A549 treated with dexamethasone at 1 μM for 4 hours (cell line): ENCODE measurements around the gene ATAD3A. TPM values are rescaled to one million over a fixed set of nuclear protein-coding genes. Genes with fewer than 3 reads are reported as not detected.

Experiments
- total RNA-seq: library from RNA; stranded (reverse); fragments of 200-300 nt; extraction: Qiagen RNA extraction; gene quantifications from 5 replicates; pipeline ENCODE4 v1.2.3, GENCODE V29; 2022

Gene ATAD3A
- 25.4 to 40.1 TPM (median 36.8 TPM) in 5 replicates for total RNA-seq

DNA sequence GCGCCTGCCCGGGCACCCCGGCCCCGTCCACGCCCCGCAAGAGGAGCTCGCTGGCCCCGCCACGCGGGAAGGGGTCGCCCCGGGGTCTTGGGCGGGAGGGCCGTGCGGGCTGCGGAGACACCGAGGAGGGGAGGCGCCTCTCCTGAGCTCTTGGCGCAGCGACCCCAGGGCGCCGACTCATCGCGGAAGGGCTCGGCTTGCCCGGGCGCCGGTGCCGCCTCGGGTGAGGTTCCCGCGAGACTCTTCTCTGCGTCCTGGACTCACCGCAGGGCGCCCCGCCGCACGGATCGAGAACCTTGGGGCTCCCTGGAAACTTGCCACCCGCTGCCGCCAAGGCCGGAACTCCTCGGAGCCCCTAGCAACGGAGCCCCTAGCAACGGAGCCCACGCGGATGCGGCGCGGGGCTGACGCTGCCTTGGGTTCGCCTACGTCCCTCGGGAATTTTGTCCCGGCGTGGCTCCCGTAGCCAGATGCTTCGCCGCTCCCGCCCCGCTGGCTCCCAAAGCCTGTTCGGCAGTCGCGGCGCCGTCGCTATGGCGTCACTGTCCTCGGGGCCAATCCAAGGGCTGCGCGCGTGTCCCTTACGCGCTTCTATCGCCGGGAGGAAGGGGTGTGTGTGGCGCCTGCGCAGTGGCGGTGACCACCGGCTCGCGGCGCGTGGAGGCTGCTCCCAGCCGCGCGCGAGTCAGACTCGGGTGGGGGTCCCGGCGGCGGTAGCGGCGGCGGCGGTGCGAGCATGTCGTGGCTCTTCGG lies at the start of gene ATAD3A:
TSS of gene ATAD3A (plus strand) at position 630 of the 753 bp plus-strand sequence. CDS start at position 737, 107 bp downstream.

DNA sequence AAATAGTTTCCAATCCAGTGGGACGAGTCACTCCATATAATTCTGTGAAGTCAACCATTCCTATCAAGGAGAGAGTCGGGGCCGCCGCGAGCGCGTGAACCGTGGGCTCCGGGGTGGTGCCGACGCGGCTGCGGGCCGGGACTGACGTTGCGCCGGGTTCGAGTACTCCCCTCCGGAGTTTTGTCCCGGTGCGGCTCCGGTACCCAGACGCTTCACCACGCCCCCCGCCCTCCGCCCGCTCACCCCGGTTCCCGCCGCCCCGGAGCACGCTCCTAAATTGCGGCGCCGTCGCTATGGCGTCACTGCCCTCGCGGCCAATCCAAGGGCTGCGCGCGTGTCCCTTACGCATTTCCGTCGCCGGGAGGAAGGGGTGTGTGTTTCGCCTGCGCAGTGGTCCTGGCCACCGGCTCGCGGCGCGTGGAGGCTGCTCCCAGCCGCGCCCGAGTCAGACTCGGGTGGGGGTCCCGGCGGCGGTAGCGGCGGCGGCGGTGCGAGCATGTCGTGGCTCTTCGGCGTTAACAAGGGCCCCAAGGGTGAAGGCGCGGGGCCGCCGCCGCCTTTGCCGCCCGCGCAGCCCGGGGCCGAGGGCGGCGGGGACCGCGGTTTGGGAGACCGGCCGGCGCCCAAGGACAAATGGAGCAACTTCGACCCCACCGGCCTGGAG lies 40.4 kb upstream of the ATAD3A start, which contains the start of gene ATAD3B:
TSS of gene ATAD3B (plus strand) at position 377 of the 664 bp plus-strand sequence. CDS start at position 497, 120 bp downstream.

DNA sequence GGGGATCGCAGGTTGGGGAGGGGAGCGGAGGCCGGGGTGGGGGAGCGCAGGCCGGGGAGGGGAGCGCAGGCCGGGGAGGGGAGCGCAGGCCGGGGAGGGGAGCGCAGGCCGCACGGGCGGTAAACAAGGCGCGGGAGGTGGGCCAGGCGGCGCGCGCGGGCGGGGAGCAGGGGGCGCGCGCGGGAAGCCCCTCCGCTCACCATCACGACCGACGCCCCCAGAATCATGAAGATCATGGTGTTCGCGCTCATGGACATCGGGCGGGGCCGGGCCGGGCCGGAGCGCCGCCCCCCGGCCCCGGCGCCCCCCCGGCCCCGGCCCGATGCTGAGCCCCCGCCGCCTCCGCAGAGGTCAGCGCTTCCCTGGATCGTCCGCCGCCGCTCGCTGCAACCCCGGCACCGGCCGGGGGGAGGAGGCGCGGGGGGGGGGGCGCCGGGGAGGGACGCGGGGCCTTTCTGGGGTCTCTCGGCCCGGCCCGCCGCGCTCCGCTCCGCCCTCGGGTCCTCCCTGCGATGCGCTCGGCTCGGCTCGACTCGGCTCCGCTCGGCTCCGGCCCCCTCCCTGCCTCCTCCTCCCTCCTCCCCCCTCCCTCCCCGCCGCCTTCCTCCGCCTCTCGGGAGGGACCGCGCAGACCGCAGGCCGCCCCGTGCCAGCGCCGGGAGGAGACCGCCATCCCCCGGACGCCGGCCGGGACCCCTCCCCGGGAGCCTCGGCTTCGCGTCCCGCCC lies 28.3 kb downstream of the ATAD3A start, which contains the start of gene TMEM240:
TSS of gene TMEM240 (minus strand) at position 535 of the 728 bp plus-strand sequence. CDS start at position 257, 278 bp downstream.

DNA sequence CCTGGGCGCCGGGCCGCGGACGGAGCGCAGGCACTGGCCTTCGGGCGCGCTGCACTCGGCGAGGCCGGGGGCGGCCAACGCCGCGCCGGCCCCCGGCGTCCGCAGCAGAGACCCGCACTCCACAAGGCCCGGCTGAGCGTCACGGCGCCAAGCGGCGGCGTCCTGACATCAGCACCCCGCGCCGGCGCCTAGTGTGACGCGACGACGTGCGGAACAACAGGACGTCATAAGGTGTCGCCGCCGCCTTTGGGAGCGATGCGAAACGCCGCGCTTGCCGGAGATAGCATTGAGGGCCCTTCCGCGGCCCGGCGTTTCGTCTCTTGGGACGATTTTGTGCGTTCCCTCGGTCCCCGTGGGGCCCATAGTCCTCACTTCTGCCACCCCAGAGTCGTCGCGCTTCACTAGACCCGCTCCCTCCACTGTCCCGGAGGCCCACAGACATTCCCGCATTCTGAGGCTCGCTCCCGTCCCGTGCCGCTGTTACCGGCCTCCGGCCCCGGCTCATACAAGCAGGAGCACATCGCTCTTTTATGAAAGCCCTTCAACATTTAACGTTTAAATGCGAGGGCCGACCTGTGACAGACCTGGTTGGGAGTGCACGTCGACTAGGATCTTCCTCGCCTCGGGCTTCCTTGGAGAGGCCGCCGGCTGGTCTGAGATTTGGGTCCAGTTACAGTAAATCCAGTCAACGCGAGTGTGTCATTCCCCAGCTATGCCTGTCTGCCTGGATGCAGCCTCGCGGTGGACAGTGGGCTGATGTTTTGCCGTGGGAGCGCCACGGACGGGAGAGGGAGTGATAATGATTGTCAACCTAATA lies 63.0 kb downstream of the ATAD3A start, which contains the start of gene SSU72:
TSS of gene SSU72 (minus strand) at position 143 of the 817 bp plus-strand sequence. CDS start 306 bp downstream, outside the sequence.

Other genes starting within 250 kb of the ATAD3A start
- 37.3 to 49.1 TPM (median 46.4 TPM) in 5 replicates for gene UBE2J2, start 238.3 kb upstream of the ATAD3A start, total RNA-seq
- 0.89 to 1.4 TPM (median 1.1 TPM) in 5 replicates for gene SCNN1D, start 231.7 kb upstream of the ATAD3A start, total RNA-seq
- gene ACAP3, start 204.2 kb upstream of the ATAD3A start, total RNA-seq, result 5.8 to 17.5 TPM (median 13.1 TPM) in 5 replicates
- 12.1 to 23.7 TPM (median 21.1 TPM) in 5 replicates for gene PUSL1, start 203.6 kb upstream of the ATAD3A start, total RNA-seq
- 45.7 to 59.9 TPM (median 58.4 TPM) in 5 replicates for gene INTS11, start 187.5 kb upstream of the ATAD3A start, total RNA-seq
- 16.0 to 25.5 TPM (median 24.1 TPM) in 5 replicates for gene CPTP, start 187.4 kb upstream of the ATAD3A start, total RNA-seq
- 0.12 to 0.21 TPM (median 0.17 TPM) in 5 replicates for gene TAS1R3, start 180.9 kb upstream of the ATAD3A start, total RNA-seq
- 35.7 to 69.6 TPM (median 67.1 TPM) in 5 replicates for gene DVL1, start 162.7 kb upstream of the ATAD3A start, total RNA-seq
- gene MXRA8, start 153.6 kb upstream of the ATAD3A start, total RNA-seq, result 0.07 to 0.29 TPM (median 0.12 TPM) in 4 of 5 replicates, not detected in the other
- 116 to 165 TPM (median 153 TPM) in 5 replicates for gene AURKAIP1, start 137.0 kb upstream of the ATAD3A start, total RNA-seq
- gene CCNL2, start 112.8 kb upstream of the ATAD3A start, total RNA-seq, result 29.8 to 55.4 TPM (median 47.5 TPM) in 5 replicates
- gene MRPL20, start 104.9 kb upstream of the ATAD3A start, total RNA-seq, result 122 to 160 TPM (median 123 TPM) in 5 replicates
- 0.05 TPM in 1 of 5 replicates, not detected in the others for gene ANKRD65, start 90.9 kb upstream of the ATAD3A start, total RNA-seq
- gene VWA1, start 76.5 kb upstream of the ATAD3A start, total RNA-seq, result 4.2 to 13.3 TPM (median 12.5 TPM) in 5 replicates
- not detected in 5 replicates for gene ATAD3C, start 62.5 kb upstream of the ATAD3A start, total RNA-seq
- 1.7 to 3.2 TPM (median 2.8 TPM) in 5 replicates for gene ATAD3B, start 40.4 kb upstream of the ATAD3A start, total RNA-seq
- 0.20 to 0.52 TPM (median 0.37 TPM) in 5 replicates for gene TMEM240, start 28.5 kb downstream of the ATAD3A start, total RNA-seq
- 89.6 to 116 TPM (median 106 TPM) in 5 replicates for gene SSU72, start 62.7 kb downstream of the ATAD3A start, total RNA-seq
- gene FNDC10, start 88.0 kb downstream of the ATAD3A start, total RNA-seq, result 4.8 to 10.5 TPM (median 8.4 TPM) in 5 replicates
- 7.5 to 18.7 TPM (median 16.1 TPM) in 5 replicates for gene MIB2, start 103.3 kb downstream of the ATAD3A start, total RNA-seq
- 0.46 to 0.79 TPM (median 0.61 TPM) in 4 of 5 replicates, not detected in the other for gene MMP23B, start 120.0 kb downstream of the ATAD3A start, total RNA-seq
- 21.9 to 26.1 TPM (median 25.6 TPM) in 5 replicates for gene CDK11B, start 146.8 kb downstream of the ATAD3A start, total RNA-seq
- 8.4 to 13.9 TPM (median 13.2 TPM) in 5 replicates for gene SLC35E2B, start 180.6 kb downstream of the ATAD3A start, total RNA-seq
- 15.4 to 25.1 TPM (median 21.7 TPM) in 5 replicates for gene CDK11A, start 212.2 kb downstream of the ATAD3A start, total RNA-seq